ENCODE results near the gene DGAT2L6.
A peak's percentile ranks its signal among the peaks of the same experiment; 100 is the strongest.
"Not testable (repeated sequence)": the region's sequence is repeated elsewhere in the genome, so short reads cannot be mapped to it uniquely, and the experiment has no call there.

Gene DGAT2L6

DNA sequence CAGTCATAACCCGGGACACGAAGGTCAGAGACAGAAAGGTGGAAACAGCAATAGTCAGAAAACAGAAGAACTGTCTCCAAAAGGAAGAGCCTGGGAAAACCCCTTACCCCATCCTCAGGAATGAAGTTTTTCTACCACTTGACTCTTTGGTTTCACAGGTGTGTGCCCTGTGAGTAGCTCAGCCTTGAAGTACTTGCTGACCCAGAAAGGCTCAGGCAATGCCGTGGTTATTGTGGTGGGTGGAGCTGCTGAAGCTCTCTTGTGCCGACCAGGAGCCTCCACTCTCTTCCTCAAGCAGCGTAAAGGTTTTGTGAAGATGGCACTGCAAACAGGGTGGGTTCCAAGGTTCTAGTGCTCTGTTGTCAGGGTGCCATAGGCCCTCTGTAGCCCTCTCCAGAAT, 24.4 kb downstream of the DGAT2L6 start:
- no peak for DNase-seq

GRCh38 chrX:70208479-70208878, 31.2 kb downstream of the DGAT2L6 start:
- no peak for DNase-seq

- not testable (repeated sequence) for DNase-seq
Measured at GRCh38 chrX:70209570-70209969, 32.3 kb downstream of the DGAT2L6 start.

DNA sequence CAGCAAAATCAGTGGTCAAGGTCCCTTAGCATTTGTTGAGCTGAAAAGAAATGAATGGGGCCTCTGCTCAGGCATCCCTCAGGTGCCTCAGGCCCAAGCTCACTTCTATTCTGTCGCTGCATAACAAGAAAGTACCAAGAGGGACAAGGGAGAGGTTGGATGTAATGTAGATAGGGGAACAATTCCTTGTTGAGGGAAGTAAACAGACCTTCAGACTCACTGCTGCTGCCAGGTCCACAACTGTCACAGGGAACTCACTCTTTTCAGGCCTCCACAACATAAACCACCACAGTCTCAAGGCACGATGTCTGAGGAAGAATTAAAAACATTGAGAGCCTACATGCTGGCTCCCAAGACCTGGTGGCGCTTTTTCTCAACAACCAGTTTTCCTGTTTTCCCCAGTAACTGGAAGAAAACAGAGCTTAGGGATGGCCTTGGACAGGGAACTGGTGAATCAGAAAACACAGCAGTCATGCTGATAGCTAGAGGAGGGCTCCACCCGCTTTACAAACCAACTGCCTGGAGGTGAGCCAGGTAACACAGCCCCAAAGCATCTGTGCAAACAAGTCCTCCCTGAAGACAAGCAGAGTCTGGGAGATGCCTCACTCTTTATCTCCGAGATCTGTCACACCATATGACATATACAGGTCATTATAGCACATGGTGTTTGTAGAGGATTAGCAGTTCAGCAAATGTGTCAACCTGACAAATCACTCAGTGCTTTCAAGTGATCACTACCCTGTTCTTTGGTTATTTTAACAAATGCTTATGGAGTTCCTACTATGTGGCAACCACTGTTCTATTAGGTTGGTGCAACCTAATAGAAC, 42.9 kb downstream of the DGAT2L6 start:
- peak; percentile 14 for DNase-seq

DNA sequence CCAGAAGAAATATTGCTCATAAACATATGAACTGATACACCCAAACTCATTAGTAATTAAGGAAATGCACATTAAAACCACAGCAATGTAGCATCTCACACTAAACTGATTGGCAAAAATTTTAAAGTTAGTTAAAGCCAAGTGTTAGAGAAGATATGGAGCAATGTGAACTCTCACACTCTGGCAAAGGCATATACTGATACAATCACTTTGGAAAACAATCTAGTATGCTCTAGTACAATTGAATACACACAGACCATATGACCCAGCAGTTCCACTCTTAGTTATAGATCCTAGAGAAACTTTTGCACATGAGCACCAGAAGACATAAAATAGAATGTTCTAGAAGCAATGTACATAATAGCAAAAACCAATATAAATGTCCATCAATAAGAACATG, 48.8 kb downstream of the DGAT2L6 start:
- no peak for DNase-seq

DNA sequence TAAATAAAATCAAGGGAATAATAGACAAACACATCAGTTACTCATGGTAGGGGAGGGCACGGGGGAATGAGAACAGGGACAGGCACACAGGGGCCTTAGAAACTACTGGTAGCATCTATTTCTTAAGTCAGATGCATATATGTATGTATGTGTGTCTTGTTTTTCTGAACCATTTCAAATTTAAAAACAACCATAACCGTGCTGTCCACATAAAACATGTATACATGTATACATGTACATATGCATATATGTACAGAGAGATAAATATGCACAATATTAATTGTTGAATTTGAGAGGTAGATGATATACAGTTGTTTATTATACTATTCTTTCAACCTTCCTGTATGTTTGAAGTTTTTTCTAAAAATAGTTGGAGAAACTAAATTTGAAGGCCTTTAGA, 49.4 kb downstream of the DGAT2L6 start:
- no peak for DNase-seq

- no peak for DNase-seq
Measured at GRCh38 chrX:70231666-70232065, 54.4 kb downstream of the DGAT2L6 start.

DNA sequence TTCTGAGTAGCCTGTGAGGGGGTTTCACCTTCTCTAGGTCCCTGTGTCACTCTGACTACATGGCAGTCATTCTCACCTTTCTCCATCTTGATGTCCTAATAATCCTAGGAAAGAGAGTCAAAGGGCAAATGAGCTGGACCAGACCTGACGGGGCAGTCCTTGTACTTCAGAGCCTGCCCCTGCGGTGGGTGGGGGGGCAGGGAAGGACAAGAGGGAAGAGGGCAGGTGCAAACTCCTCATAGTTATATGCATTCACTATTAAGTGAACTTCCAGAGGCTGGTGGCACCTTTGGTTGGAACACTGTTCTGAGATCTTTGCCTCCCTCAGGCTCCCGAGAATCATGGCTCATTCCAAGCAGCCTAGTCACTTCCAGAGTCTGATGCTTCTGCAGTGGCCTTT, 57.1 kb downstream of the DGAT2L6 start, which contains the start of gene AWAT1:
TSS of gene AWAT1 (plus strand) at position 301 of the 400 bp plus-strand sequence. CDS start at position 342, 41 bp downstream.
- no peak for DNase-seq

- DNase-seq = no peak
Measured at GRCh38 chrX:70240751-70241150, 63.5 kb downstream of the DGAT2L6 start.

DNA sequence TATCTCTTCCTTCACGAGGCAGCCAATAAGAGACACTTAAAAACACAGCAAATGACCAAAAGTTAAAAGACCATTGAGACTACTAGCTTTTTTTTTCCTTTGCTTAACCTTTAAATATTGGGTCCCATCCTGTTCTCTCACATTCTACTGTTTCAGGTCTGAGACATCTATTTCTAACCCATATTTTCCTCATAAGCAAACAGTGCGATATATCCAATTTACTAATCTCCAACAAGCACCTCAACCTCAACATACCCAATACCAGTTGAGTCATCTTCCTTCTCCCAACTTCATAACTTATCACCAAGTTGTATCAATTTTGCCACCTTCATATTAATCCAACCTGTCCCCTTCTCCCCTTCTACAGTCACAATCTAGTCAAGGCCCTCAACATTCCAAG, 64.2 kb downstream of the DGAT2L6 start:
- no peak for DNase-seq

DNA sequence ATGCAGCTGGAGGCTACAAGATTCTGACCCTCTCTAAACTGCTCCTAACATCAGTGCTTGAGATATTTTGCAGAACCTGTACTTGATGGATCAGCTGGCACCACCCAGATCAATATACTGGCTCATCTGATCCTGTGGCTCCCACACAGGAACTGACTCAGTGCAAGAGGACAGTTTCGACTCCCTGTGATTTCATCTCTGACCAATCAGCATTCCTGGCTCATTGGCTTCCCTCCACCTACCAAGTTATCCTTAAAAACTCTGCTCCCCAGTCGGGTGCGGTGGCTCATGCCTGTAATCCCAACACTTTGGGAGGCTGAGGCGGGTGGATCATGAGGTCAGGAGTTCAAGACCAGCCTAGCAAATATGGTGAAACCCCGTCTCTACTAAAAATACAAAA, 66.3 kb downstream of the DGAT2L6 start:
- DNase-seq = not testable (repeated sequence)

- DNase-seq = no peak
Measured at GRCh38 chrX:70244881-70245280, 67.6 kb downstream of the DGAT2L6 start.

GRCh38 chrX:70247252-70247651, 70.0 kb downstream of the DGAT2L6 start:
- no peak for DNase-seq

- no peak for DNase-seq
Measured at GRCh38 chrX:70252491-70252890, 75.2 kb downstream of the DGAT2L6 start.

- no peak for DNase-seq
Measured at GRCh38 chrX:70253377-70254062, 76.2 kb downstream of the DGAT2L6 start.

DNA sequence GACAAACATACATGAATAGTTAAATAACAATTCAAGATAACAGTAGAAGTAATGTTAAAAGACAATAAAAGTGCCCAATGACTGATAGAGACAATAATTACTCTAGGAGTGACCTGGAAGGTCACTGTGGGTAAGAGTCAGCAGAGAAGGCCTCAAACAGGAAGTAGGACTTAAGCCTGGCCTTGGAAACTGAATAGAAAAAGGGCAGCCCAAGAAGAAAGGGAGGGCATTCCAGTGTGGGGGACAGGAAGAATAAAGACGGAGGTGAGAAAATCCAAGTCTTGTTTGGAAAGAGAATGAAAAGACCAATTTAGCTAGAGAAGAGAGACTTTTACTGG, 76.7 kb downstream of the DGAT2L6 start:
- DNase-seq = no peak

DNA sequence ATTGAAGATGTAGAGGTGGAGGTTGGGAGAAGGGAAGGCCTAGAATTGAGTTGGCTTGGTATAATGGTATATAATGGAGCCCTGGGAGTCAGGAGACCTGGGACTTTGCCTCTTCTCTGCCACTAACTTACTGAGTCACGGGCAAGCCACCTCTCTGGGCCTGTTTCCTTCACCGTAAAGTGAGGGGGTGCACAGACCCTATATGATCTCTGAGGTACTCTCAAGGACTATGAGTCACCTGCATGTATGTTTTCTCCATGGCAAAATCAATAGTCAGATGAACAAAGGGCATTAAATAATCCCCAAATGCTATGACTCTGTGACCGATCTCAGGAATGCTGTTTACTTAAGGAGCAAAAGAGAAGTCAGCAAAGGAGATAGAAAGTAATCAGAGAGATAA, 77.6 kb downstream of the DGAT2L6 start:
- no peak for DNase-seq
